DMS153 (cell line): Measurements from ENCODE around the gene KRTAP4-1.
A peak's percentile ranks its signal among the peaks of the same experiment; 100 is the strongest.
"Not testable (repeated sequence)": the region's sequence is repeated elsewhere in the genome, so short reads cannot be mapped to it uniquely, and the experiment has no call there.

Experiments
- DNase-seq: peaks from one replicate; lab custom pipeline; 2025; lab: John Stamatoyannopoulos, UW

Gene KRTAP4-1

GRCh38 chr17:41171886-41172285 lies 12.8 kb downstream of the KRTAP4-1 start:
- no peak for DNase-seq

GRCh38 chr17:41168121-41168520 lies 16.6 kb downstream of the KRTAP4-1 start, which contains the start of gene KRTAP4-3:
Gene KRTAP4-3, minus strand, starts transcription at chr17:41168221. Its CDS starts 49 bp downstream, at chr17:41168172.
- DNase-seq, result no peak

GRCh38 chr17:41167561-41167960 lies 17.1 kb downstream of the KRTAP4-1 start:
- peak; percentile 32 for DNase-seq

GRCh38 chr17:41163828-41164227 lies 20.9 kb downstream of the KRTAP4-1 start:
- no peak for DNase-seq

- no peak for DNase-seq
Observed at GRCh38 chr17:41160648-41161047, 24.1 kb downstream of the KRTAP4-1 start, which contains the start of gene KRTAP4-4. Gene KRTAP4-4, minus strand, starts transcription at chr17:41160748. Its CDS starts 57 bp downstream, at chr17:41160691.

- DNase-seq, result not testable (repeated sequence)
Observed at GRCh38 chr17:41160190-41160589, 24.5 kb downstream of the KRTAP4-1 start.

- no peak for DNase-seq
Observed at GRCh38 chr17:41153856-41154255, 30.9 kb downstream of the KRTAP4-1 start.

- no peak for DNase-seq
Observed at GRCh38 chr17:41151525-41151924, 33.2 kb downstream of the KRTAP4-1 start.

- DNase-seq, result no peak
Observed at GRCh38 chr17:41150026-41150425, 34.7 kb downstream of the KRTAP4-1 start.

- no peak for DNase-seq
Observed at GRCh38 chr17:41149652-41149985, 35.1 kb downstream of the KRTAP4-1 start, which contains the start of gene KRTAP4-5. Gene KRTAP4-5, minus strand, starts transcription at chr17:41149825. Its CDS starts 58 bp downstream, at chr17:41149767.

GRCh38 chr17:41148971-41149651 lies 35.6 kb downstream of the KRTAP4-1 start:
- DNase-seq, result not testable (repeated sequence)

- no peak for DNase-seq
Observed at GRCh38 chr17:41147531-41148204, 37.0 kb downstream of the KRTAP4-1 start.

GRCh38 chr17:41145261-41145660 lies 39.5 kb downstream of the KRTAP4-1 start:
- no peak for DNase-seq

GRCh38 chr17:41144846-41145245 lies 39.9 kb downstream of the KRTAP4-1 start:
- no peak for DNase-seq

- DNase-seq, result no peak
Observed at GRCh38 chr17:41141361-41141760, 43.4 kb downstream of the KRTAP4-1 start.

- DNase-seq, result no peak
Observed at GRCh38 chr17:41140360-41141131, 44.2 kb downstream of the KRTAP4-1 start, which contains the start of gene KRTAP4-6. Gene KRTAP4-6, minus strand, starts transcription at chr17:41140544. Its CDS starts 57 bp downstream, at chr17:41140487.

GRCh38 chr17:41139865-41140264 lies 44.8 kb downstream of the KRTAP4-1 start:
- not testable (repeated sequence) for DNase-seq
